ENCODE results near the gene MICAL2. TPM values are rescaled to one million over a fixed set of nuclear protein-coding genes. Genes with fewer than 3 reads are reported as not detected.

Gene MICAL2
- total and polyA plus RNA-seq, 2 of the 8 experiments (the other 6 are each of a cell fraction or from before 2014, with no cell fraction given) = 1.3 to 4.1 TPM

DNA sequence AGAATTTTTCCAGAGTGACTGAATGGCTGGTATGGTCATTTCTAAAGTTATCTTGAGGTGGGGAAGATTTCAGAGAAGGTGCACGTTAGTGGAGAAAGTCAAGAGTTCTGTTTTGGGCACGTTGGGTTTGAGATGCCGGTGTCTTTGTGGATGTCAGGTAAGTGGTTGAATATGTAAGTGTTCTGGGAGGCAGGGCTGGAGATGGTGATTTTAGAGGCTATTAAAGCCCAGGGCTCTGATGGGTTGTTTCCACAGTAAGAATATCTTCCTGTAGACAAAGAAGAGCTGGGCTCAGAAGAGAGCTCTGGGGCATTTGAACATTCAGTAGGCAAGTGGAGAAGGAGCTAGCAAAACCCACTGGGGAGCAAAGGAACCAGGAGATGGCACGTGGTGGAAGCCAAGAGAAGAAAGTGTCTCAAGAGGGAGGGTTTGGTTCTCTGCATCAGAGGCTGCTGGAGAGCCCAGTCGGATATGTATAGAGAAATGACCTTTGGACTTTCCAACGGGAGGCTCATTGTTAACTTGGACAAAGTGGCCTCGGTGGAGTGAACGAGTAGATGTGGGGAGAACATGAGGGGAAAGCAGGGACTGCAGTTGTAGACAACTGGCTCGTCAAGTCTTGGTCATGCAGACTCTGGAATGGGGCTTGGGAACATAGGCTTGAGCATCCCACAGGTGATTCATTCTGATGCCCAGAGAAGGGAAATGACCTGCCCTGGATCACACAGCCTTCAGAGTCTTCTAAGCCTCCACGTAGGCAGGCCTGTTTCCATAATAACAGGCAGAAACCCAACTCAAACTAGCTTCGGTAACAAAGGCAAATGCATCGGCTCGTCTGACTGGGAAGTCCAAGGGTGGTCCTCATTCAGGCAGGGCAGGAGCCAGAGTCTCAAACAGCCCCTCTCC is 168.6 kb downstream of the MICAL2 start (continued):
- TF ChIP-seq GABPA (IDR thresholded peaks at IDR 0.05; ENCODE audit: borderline replicate concordance, insufficient read depth, low read length) (no peak), GTF2F1 (IDR thresholded peaks at IDR 0.05; ENCODE audit: borderline replicate concordance, low read depth, low read length) (no peak), CEBPB (IDR thresholded peaks at IDR 0.05; ENCODE audit: low read depth, low read length) (no peak), SAP30 (IDR thresholded peaks at IDR 0.05; ENCODE audit: insufficient read depth, insufficient replicate concordance, low read length) (no peak), TCF12 (IDR thresholded peaks at IDR 0.05; ENCODE audit: low read depth, low read length) (no peak), TBP (IDR thresholded peaks at IDR 0.05; ENCODE audit: low read depth, low read length) (no peak), NANOG (IDR thresholded peaks at IDR 0.05; ENCODE audit: insufficient read depth, low read depth, low read length, poor library complexity, severe bottlenecking) (no peak), RFX5 (IDR thresholded peaks at IDR 0.05; ENCODE audit: borderline replicate concordance, low read depth, low read length) (no peak), CBX5 (IDR thresholded peaks at IDR 0.05; ENCODE audit: low read depth, low read length) (no peak), JUN (IDR thresholded peaks at IDR 0.05; ENCODE audit: low read depth, low read length) (no peak)

Data from H1 (cell line).